Measurements from ENCODE around the gene TXNRD2.
A peak's percentile ranks its signal among the peaks of the same experiment; 100 is the strongest.

Gene TXNRD2

DNA sequence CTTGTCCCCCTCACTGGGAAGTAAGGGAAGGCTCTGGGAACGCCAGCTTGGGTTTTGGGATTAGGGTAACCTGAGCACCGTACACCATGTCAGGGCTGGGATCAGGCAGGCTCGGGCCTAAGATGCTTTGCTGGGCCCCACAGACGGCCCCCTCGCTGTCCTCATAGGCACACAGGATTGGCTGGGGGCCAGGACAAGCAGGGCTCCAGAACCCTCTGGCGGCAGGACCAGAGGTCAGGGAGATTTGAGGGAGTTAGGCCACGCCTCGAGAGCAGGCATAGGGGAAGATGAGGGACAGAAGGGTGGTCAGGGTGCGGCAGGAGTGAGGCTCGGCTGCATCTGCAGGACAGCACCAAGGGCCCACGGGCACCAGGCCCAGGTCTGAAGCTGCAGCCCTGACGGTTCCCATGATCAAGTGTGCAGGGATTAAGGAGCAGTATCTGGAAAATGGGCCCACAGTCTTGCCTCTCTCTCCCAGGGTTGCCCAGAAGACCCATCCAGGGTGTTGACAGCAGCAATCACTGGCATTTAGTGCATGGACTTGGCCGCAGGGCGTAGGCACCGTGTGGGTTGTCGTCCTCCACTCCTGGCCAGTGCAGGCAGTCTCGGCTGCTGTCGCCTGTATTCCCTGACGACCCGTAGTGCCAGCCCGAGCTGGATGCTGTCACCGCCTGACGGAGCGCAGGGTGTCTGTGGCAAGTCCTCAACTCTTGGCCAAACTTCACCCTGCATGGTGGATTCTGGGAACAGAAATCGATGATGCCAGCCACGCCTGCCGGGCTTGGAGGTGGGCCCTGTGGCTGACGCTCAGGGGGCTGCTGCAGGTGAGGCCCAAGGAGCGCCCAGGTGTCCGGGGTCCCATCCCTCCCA is 71.2 kb downstream of the TXNRD2 start:
- H3K9me3 Mint-ChIP-seq: no peaks in the 10 kb centered on the region
- peak overlapping the region; percentile 47 to 75 for H3K27ac Mint-ChIP-seq
- no peak for ATAC-seq
- no peaks in the 10 kb centered on the region for H3K27me3 Mint-ChIP-seq
- H3K4me1 Mint-ChIP-seq: peaks cover 17% of the 10 kb centered on the region
- no peak overlapping the region for H3K4me3 Mint-ChIP-seq
- no peak for DNase-seq

DNA sequence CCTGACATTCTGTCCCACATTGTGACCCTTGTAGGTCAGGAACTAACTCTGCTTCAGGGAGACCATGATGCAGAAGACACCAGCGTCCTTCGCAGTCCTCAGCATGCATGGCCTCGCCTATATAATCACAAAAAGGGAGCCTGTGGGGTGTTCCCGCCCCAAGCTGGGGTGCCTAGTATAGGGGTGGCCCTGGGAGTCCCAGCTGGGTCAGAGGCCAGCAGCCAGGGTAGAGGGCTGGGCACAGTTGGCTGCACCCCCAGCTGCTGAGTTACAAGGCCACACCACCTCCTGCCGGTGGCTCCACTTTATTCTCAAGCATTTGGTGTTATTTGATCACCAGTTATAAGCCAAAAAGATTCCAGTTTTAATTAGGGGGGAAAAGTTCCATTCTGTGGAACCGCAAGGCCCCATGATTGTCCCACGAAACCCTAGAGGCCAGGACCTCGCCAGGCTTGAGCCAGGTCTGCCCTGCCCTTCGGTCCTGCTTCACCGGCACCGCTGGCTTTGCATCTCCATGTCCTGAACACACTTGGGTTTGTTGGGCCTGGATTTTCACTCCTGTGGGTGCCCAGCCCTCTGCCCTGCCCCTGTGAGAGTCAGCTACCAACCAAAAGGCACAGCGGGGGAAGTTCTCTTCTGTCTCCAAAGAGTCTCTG is 72.0 kb downstream of the TXNRD2 start:
- Mint-ChIP-seq H3K27me3 (no peaks in the 10 kb centered on the region), H3K27ac (peak overlapping the region in 1 of 2 donors; percentile 47), H3K9me3 (no peaks in the 10 kb centered on the region), H3K4me1 (peaks cover 14% of the 10 kb centered on the region), H3K4me3 (no peak overlapping the region)
- no peak for ATAC-seq
- DNase-seq: no peak

DNA sequence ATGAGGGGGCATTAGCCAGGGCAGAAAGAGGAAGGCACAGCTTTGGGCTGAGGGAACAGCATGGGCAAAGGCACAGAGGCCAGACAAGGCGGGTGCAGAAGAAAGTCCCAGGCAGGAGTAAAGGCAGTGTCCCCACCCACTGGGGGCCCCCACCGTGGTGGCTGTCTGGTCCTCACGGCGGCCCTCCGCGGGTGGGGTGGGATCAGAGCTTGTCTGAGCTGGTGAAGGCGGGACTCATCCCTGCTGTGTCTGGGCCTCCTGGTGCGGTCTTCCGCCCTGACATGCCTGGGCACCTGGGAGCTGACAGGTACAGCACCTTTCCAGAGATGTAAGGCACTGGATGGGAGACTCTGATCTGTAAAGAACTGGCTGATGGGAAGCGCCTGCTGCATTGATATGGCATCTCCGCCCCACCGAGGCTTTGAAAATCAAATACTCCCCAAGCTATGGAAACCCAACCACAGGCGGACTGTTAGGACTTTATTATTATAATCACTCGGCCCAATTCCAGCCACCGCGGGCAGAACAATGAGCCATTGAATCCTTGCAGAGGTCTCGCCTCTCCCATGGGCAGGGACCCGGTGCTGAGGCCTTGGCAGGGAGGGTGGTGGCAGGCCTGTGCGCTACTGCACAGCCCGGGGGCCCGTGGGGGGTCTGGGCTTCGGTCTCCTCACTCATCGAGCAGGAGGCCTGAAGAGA is 72.7 kb downstream of the TXNRD2 start:
- H3K27ac Mint-ChIP-seq: peak overlapping the region; percentile 44 to 68
- no peak for DNase-seq
- H3K27me3 Mint-ChIP-seq: no peaks in the 10 kb centered on the region
- ATAC-seq: no peak
- H3K9me3 Mint-ChIP-seq: no peaks in the 10 kb centered on the region
- no peak overlapping the region for H3K4me3 Mint-ChIP-seq
- peaks cover 7% of the 10 kb centered on the region for H3K4me1 Mint-ChIP-seq

DNA sequence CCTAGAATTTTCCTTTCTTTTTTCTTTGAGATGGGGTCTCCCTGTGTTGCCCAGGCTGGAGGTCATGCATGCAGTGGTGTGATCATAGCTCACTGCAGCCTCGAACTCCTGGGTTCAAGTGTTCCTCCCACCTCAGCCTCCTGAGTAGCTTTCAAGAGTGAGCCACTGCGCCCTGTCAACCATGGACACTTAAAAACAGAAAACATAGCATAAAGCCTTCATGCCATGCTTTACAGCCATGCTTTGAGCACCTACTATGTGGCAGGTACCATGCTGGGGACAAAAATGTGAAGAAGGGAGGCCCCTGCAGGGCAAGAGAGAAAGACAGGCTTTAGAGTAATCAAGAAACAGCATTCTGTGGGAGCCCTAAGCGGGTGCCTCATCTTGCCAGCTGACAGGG is 73.3 kb downstream of the TXNRD2 start:
- ATAC-seq (no peak), DNase-seq (no peak)

DNA sequence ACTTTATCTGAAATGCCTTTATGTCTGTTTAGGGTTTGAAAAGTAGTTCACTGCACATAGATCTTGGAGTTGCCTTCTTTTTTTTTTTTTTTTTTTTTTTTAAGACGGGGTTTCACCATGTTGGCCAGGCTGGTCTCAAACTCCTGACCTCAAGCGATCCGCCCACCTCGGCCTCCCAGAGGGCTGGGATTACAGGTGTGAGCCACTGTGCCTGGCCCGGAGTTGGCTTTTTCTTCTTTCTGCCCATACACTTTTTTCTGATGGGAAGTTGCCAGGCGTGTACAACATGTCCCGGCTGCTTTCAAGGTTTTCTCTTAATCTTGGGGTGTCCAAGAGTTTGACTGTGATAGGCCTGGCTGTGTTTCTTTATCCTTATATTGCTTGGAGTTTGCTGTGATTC is 74.0 kb downstream of the TXNRD2 start:
- no peaks in the 10 kb centered on the region for H3K4me1 Mint-ChIP-seq
- ATAC-seq: no peak
- no peak for DNase-seq
- H3K9me3 Mint-ChIP-seq: no peaks in the 10 kb centered on the region
- no peak overlapping the region for H3K4me3 Mint-ChIP-seq
- no peaks in the 10 kb centered on the region for H3K27me3 Mint-ChIP-seq
- H3K27ac Mint-ChIP-seq: peak overlapping the region in 1 of 2 donors; percentile 54

More for the DNA sequence above, 73.3 kb downstream of the TXNRD2 start:
- peaks cover 3% of the 10 kb centered on the region for H3K4me1 Mint-ChIP-seq
- H3K27ac Mint-ChIP-seq: peak overlapping the region; percentile 44 to 68
- H3K4me3 Mint-ChIP-seq: no peak overlapping the region
- H3K9me3 Mint-ChIP-seq: no peaks in the 10 kb centered on the region
- H3K27me3 Mint-ChIP-seq: no peaks in the 10 kb centered on the region

DNA sequence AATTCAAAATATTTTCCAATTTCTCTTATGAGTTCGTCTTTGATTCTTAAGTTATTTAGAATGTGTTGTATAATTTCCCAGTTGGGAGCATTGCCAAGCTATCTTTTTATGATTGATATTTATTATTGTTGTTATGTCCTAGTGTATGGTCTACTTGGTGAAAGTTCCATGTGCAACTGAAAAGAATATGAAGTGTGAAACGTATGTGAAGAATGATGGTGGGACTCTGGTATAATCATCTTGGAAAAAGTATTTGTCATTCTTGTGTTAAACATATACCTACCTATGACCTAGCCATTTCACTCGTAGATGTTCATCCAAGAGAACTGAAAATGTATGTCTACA is 75.0 kb downstream of the TXNRD2 start:
- Mint-ChIP-seq H3K27me3 (no peaks in the 10 kb centered on the region), H3K27ac (no peak overlapping the region), H3K4me1 (no peaks in the 10 kb centered on the region), H3K4me3 (no peak overlapping the region), H3K9me3 (no peaks in the 10 kb centered on the region)
- no peak for ATAC-seq
- no peak for DNase-seq

DNA sequence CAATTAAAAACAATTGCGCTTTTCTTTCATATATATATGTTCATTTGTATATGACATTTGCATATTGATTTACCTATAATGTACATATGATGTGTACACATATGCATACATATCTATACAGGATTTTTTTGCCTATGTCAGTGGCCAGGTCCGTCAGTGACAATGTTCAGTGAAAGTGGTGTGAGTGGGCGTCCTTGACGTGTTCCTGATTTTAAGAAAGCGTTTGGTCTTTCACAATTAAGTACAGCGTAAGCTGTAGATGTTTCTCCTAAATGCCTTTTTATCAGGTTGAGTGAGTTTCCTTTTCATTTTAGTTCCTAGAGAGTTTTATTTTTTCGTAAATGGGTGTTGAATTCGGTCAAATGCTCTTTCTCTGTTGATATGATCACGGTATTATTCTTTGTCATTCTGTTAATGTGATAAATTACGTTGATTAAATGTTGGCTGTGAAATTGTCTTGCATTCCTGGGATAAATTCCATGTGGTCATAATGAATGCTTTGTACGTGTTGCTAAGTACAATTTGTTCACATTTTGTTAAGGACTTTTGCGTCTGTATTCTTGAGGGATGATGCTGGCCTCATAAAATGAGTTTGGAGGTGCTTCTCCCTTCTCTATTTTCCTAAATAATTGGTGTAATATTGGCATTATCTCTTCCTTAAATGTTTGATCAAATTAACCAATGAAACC is 76.3 kb downstream of the TXNRD2 start:
- Mint-ChIP-seq H3K27ac (no peak overlapping the region), H3K9me3 (no peaks in the 10 kb centered on the region), H3K27me3 (no peaks in the 10 kb centered on the region), H3K4me3 (no peak overlapping the region), H3K4me1 (no peaks in the 10 kb centered on the region)
- ATAC-seq (no peak), DNase-seq (no peak)

DNA sequence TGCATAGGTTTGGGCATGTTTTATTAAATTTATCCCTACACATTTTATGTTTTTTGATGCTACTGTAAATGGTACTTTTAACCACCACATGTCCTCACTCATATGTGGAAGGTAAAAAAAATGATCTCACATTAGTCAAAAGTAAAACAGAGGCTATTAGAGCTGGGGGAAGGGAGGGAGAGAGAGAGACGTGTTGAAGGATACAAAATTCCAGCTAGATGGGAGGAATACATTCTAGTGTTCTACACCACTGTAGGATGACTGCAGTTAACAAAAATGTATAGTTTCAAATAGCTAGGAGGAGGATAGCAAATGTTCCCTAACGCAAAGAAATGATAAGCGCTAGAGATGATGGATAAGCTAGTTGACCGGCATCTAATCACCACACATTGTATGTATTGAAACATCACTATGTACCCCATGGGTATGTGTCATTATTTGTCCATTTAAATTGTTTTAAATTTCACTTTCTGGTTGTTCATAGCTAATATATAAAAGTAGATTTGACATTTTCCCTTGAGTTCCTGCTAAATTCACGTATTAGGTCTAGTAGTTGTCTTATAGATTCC is 77.0 kb downstream of the TXNRD2 start:
- ATAC-seq (no peak), DNase-seq (no peak)
- Mint-ChIP-seq H3K4me3 (no peak overlapping the region), H3K27me3 (no peaks in the 10 kb centered on the region), H3K4me1 (no peaks in the 10 kb centered on the region), H3K9me3 (no peaks in the 10 kb centered on the region), H3K27ac (no peak overlapping the region)

DNA sequence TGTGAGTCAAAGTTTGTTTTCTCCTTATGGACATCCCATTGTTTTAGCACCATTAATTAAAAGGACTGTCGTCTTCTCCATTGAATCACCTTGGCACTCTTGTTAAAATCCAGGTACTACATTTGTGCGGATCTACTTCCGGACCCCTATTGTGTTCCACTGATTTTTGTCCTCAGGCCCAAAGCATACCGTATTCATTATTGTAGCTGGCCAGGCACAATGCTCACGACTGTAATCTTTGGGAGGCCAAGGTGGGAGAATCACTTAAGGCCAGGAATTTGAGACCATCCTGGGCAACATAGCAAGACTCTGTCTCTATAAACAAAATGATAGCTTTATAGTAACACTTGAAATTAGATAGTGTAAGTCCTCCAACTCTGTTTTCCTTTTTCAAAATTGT is 78.0 kb downstream of the TXNRD2 start:
- ATAC-seq (no peak), DNase-seq (no peak)
- Mint-ChIP-seq H3K27me3 (no peaks in the 10 kb centered on the region), H3K4me3 (no peak overlapping the region), H3K4me1 (no peaks in the 10 kb centered on the region), H3K9me3 (no peaks in the 10 kb centered on the region), H3K27ac (no peak overlapping the region)

DNA sequence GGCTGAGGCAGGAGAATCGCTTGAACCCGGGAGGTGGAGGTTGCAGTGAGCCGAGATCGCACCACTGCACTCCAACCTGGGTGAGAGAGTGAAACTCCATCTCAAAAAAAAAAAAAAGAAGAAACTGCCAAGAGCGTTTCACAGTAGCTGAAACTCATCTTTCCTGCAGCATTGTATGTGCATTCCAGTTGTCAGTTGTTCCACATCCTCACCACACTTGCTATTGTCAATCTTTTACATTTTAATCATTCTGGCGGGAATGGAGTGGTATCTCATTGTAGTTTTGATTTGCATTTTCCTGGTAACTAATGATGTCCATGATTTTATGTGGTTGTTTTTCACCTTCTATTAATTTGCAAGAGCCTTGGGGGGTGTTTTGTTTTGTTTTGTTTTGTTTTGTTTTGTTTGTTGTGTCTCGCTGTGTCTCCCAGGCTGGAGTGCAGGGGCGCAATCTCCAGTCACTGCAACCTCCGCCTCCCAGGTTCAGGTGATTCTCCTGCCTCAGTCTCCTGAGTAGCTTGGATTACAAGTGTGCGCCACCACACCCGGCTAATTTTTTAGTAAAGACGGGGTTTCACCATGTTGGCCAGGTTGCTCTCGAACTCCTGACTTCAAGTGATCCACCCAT is 78.9 kb downstream of the TXNRD2 start:
- no peaks in the 10 kb centered on the region for H3K9me3 Mint-ChIP-seq
- H3K27ac Mint-ChIP-seq: no peak overlapping the region
- H3K27me3 Mint-ChIP-seq: no peaks in the 10 kb centered on the region
- ATAC-seq (no peak), DNase-seq (no peak)
- peaks cover 7% of the 10 kb centered on the region for H3K4me1 Mint-ChIP-seq
- no peak overlapping the region for H3K4me3 Mint-ChIP-seq

DNA sequence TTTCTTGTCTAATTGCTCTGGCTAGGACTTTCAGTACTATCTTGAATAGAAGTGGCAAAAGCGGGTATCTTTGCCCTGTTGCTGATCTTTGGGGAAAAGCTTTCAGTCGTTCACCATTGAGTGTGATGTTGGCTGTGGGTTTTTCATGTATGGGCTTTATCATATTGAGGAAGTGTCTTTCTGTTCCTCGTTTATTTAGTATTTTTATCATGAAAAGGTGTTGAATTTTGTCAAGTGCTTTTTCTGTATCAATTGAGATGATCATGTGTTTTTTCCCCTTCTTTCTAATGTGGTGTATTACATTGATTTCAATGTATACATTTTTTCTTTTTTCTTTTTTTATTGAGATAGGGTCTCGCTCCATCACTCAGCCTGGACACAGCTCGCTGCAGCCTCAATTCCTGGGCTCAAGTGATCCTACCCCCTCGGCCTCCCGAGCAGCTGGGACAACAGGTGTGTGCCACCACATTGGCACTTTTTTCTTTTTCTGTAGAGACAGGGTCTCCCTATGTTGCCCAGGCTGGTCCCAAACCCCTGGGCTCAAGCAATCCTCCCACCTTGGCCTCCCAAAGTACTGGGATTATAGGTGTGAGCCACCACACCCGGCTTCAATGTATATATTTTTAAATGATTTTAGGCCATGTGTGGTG is 81.6 kb downstream of the TXNRD2 start:
- Mint-ChIP-seq H3K27ac (no peak overlapping the region), H3K9me3 (no peaks in the 10 kb centered on the region), H3K4me3 (no peak overlapping the region), H3K4me1 (peaks cover 27% of the 10 kb centered on the region), H3K27me3 (no peaks in the 10 kb centered on the region)
- DNase-seq: no peak
- no peak for ATAC-seq

DNA sequence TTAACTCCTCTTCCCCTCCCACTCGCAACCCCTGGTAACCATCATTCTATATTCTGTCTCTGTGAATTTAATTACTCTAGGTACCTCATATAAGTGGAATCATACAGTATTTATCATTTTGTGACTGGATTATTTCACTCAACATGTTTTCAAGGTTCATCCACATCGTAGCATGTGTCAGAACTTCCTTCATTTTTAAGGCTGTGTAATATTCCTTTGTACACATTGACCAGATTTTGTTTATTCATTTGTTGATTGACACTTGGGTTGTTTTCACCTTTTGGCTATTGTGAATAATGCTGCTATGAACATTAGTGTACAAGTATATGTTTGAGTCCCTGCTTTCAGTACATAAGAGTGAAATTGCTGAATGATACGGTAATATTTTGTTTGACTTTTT is 84.2 kb downstream of the TXNRD2 start:
- Mint-ChIP-seq H3K27me3 (no peaks in the 10 kb centered on the region), H3K9me3 (no peaks in the 10 kb centered on the region), H3K4me3 (no peak overlapping the region), H3K27ac (no peak overlapping the region), H3K4me1 (peaks cover 46% of the 10 kb centered on the region)
- DNase-seq (no peak), ATAC-seq (no peak)

DNA sequence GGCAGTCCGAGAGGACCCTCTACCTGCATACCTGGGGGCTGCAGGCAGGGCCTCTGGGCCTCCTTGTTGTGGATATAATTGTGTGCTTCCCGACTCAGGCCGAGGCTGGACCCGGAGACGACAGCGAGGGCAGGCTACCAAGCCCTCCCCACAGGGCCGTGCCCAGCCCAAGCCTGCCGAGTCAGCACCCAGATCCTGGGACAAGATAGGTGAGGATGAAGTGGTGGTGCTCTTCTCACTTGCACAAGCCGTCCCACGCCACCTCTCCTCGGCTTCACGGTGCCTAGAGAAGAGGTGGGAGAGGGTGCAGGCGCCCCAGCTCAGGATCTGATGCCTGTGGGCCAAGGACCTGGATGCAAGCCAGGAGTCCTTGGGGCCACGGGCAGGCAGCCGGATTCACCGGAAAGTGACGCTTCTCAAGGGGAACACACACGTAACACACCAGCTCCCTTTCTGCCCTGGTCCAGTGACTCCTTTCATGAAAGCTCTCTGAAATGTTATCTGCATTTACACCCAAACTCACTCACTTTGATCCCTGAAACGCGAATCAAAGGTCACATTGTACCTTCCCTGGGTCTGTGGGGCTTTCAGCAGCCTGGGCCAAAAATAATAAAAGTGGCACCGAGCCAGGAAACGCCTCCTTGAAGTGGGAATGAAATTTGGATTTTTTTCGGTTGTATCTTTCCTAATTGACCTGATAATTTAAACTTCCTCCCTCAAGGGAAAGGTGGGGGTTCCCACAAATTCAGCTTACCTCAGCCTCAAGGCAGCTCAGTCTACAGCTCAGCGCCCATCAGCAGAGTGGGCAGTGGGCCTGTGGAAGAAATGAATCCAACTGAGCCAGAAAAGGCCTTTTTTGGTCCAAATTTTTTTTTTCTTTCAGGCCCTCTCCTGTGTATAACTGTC is 85.9 kb downstream of the TXNRD2 start:
- H3K27ac Mint-ChIP-seq: peak overlapping the region; percentile 95 to 96
- no peaks in the 10 kb centered on the region for H3K27me3 Mint-ChIP-seq
- H3K9me3 Mint-ChIP-seq: no peaks in the 10 kb centered on the region
- peaks cover 60% of the 10 kb centered on the region for H3K4me1 Mint-ChIP-seq
- ATAC-seq (peak; percentile 51), DNase-seq (peak; percentile 62 to 71)
- peak overlapping the region; percentile 98 to 99 for H3K4me3 Mint-ChIP-seq
